ENCODE measurements around the gene DMC1. TPM values are rescaled to one million over a fixed set of nuclear protein-coding genes. Genes with fewer than 3 reads are reported as not detected.

Gene DMC1
- total RNA-seq, 4 donors from 2014 or later: 0.84 to 1.4 (median 0.84) TPM; not detected in 1

DNA sequence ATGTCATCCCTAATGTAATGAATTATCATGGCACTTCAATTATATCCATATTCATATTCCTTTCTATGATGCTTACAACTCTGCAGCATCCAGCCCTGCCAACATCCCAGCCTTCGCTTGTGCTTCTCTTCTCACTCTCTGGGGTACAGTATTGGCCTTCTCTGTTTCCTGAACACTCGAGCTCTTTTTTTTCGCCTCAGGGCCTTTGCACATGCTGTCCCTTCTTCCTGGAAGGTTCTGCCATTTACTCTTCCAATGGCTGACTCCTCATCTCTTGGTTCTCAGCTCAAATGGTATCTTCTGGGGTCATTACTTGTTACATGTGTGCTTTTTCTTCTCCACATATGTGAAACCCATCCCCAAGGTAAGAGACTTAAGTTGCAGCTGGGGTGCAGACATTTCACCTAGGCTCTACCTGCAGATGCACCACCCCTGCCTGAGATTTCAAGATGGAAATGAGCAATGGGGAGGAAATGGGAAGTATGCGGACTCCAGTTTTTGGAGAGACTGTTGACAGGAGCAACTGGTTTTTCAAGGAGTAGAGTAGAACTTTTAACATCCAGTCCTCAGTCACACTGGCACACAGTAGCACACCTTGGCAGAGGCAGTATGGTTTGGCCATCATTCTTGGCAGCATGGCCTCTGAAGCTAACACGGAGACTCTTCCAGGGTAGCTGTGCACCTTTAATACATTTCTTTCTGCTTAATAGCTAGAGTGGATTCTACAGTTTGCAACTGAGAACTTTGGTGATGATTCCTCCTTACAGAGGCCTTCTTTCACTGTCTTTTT, 42.4 kb upstream of the DMC1 start:
- no peak for ATAC-seq (ENCODE audit: low FRiP score)
- no peak for DNase-seq (ENCODE audit: low spot score)

DNA sequence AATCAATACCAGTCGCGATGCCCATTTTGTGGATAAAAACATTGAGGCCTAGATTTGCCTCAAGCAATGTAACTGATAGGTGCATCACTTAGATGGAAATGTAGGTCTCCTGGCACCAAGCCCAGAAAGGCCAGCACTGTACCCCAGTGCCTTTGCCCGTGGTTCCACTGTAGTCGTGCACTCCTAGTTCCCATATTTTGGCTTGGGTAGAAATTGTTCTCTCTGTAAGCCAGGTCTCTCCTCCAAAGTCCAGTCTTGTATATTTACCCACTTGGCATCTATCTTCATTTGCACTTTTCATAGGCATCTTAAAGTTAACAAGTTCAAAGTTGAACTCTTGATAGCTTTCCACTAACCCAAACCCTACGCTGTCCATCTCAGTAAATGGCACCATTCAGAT, 41.6 kb upstream of the DMC1 start:
- no peak for ATAC-seq (ENCODE audit: low FRiP score)
- DNase-seq (ENCODE audit: low spot score): no peak
- TF ChIP-seq, protein P1, sequence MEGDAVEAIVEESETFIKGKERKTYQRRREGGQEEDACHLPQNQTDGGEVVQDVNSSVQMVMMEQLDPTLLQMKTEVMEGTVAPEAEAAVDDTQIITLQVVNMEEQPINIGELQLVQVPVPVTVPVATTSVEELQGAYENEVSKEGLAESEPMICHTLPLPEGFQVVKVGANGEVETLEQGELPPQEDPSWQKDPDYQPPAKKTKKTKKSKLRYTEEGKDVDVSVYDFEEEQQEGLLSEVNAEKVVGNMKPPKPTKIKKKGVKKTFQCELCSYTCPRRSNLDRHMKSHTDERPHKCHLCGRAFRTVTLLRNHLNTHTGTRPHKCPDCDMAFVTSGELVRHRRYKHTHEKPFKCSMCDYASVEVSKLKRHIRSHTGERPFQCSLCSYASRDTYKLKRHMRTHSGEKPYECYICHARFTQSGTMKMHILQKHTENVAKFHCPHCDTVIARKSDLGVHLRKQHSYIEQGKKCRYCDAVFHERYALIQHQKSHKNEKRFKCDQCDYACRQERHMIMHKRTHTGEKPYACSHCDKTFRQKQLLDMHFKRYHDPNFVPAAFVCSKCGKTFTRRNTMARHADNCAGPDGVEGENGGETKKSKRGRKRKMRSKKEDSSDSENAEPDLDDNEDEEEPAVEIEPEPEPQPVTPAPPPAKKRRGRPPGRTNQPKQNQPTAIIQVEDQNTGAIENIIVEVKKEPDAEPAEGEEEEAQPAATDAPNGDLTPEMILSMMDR (IDR thresholded peaks at IDR 0.05): no peak

More for the DNA sequence above, 42.4 kb upstream of the DMC1 start:
- TF ChIP-seq, protein P1 (IDR thresholded peaks at IDR 0.05): no peak

DNA sequence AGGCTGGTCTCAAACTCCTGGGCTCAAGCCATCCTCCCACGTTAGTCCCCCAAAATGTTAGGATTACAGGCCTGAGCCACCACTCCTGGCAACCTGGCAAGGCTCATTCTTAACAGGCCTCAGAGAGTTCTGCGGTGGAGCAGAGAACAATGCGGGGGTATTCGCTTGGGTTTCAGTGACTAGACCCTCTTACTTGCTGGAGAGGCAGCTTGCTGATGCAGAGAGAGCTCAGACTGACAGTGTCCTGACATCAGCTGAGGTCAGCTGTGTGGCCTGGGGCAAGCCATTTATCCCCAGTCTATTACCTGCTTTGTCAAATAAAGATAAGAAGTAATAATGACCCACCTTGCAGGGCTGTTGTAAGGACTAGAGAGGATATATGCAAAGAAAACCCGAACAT, 40.3 kb upstream of the DMC1 start:
- ATAC-seq (ENCODE audit: low FRiP score) (no peak), DNase-seq (ENCODE audit: low spot score) (no peak)
- TF ChIP-seq, protein P1 (IDR thresholded peaks at IDR 0.05): no peak

DNA sequence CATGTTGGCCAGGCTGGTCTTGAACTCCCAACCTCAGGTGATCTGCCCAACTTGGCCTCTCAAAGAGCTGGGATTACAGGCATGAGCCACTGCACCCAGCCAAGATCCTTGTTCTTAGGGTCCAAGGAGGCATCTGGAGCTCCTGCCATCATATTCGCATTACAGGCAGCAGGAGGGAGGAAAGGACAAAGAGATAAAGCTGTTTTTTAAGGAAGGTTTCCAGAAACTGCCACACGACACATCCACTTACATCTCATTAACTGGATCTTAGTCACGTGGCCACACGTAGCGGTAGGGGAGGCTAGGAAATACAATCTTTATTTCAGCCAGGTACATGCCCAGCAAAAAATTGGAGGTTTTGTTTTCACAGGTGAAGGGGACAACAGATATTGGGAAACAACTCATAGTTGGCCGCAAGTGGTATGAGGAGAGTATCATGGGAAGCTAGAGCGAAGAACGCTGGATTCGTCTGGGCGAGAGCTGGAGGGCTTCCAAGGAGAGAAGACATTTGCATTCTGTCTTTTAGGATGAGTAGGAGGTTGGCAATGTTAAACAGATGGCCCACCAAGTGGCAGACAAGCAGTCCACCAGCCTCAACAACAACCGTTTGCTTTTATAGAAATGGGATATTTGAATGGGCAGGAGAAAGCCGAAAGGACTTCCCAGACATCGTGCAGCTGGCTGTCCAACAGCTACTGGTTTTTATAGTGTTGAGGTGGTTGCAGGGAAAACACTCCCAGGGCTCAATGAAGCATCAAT, 39.2 kb upstream of the DMC1 start:
- TF ChIP-seq, protein P1 (IDR thresholded peaks at IDR 0.05): no peak
- no peak for ATAC-seq (ENCODE audit: low FRiP score)

DNA sequence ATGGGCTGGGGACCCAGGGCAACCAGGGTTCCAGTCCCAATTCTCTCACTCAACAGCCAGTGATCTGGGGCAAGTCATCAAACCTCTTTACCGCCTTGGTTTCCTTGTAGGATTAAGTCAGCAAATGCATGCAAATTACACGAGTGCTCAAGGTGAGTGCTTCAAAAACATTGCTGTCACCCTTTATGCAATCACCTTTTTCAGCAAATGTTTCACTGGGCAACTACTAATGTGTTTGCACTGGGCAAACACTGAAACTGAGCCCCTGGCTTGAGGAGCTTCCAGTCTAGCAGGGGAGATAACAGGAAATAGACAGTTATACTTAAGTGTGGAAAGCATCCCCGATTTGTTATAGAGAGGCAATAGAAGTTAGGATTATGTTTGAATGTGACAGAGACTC, 37.7 kb upstream of the DMC1 start:
- TF ChIP-seq, protein P1 (IDR thresholded peaks at IDR 0.05): no peak
- ATAC-seq (ENCODE audit: low FRiP score): no peak
- DNase-seq (ENCODE audit: low spot score): no peak

More for the DNA sequence above, 39.2 kb upstream of the DMC1 start:
- DNase-seq (ENCODE audit: low spot score): no peak

DNA sequence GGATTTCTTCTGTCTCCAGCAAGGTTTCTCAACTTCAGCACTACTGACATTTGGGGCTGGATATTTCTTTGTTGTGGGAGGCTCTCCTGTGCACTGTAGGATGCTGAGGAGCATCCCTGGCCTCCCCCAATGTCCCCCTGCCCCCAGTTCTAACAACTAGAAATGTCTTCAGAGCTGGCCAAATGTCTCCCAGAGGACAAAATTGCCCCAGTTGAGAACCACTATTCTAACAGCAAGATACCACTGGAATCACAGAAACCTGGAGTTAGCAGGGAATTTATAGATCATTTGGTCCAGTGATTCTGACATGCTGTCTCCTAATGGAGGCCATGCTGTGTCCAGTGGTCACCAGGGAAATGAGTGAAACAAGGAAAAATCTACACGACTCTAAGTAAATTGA, 32.2 kb upstream of the DMC1 start:
- no peak for DNase-seq (ENCODE audit: low spot score)
- no peak for ATAC-seq (ENCODE audit: low FRiP score)
- TF ChIP-seq, protein P1 (IDR thresholded peaks at IDR 0.05): no peak

Measured in omental fat pad (tissue), 4 donors.